ENCODE data around the gene ACOT7.

GRCh38 chr1:6409733-6410132 is 16.2 kb upstream of the ACOT7 start:
- TF ChIP-seq, protein P1, sequence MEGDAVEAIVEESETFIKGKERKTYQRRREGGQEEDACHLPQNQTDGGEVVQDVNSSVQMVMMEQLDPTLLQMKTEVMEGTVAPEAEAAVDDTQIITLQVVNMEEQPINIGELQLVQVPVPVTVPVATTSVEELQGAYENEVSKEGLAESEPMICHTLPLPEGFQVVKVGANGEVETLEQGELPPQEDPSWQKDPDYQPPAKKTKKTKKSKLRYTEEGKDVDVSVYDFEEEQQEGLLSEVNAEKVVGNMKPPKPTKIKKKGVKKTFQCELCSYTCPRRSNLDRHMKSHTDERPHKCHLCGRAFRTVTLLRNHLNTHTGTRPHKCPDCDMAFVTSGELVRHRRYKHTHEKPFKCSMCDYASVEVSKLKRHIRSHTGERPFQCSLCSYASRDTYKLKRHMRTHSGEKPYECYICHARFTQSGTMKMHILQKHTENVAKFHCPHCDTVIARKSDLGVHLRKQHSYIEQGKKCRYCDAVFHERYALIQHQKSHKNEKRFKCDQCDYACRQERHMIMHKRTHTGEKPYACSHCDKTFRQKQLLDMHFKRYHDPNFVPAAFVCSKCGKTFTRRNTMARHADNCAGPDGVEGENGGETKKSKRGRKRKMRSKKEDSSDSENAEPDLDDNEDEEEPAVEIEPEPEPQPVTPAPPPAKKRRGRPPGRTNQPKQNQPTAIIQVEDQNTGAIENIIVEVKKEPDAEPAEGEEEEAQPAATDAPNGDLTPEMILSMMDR (IDR thresholded peaks at IDR 0.05), result no peak
- TF ChIP-seq POLR2A (IDR thresholded peaks at IDR 0.05), result no peak

Measured in prostate gland (tissue), 2 donors.